ENCODE data around the gene DUT.

DUT gene

GRCh38 chr15:48340111-48340510, 8.9 kb downstream of the DUT start:
- H3K36me3 ChIP-seq (ENCODE audit: insufficient read depth, insufficient read length, low read length): peaks cover 66% of the 10 kb centered on the region
- peaks cover 2% of the 10 kb centered on the region for H3K4me1 ChIP-seq (ENCODE audit: insufficient read depth, insufficient read length)
- no peak overlapping the region for H3K4me3 ChIP-seq (ENCODE audit: insufficient read length, low read depth)
- DNase-seq (ENCODE audit: low read depth, low spot score): no peak
- H3K27me3 ChIP-seq (ENCODE audit: insufficient read depth, insufficient read length): no peaks in the 10 kb centered on the region
- no peak overlapping the region for H3K9ac ChIP-seq (ENCODE audit: insufficient read length, low read depth)
- TF ChIP-seq SUZ12 (IDR thresholded peaks at IDR 0.05; ENCODE audit: extremely low read depth, insufficient read depth, insufficient read length) (no peak), YY1 (IDR thresholded peaks at IDR 0.05; ENCODE audit: insufficient read depth, insufficient read length) (no peak), ZNF274 (IDR thresholded peaks at IDR 0.05; ENCODE audit: low read depth, low read length) (no peak)
- no peaks in the 10 kb centered on the region for H3K9me3 ChIP-seq (ENCODE audit: insufficient read depth, low read length)

- H3K36me3 ChIP-seq (ENCODE audit: insufficient read depth, insufficient read length, low read length): peaks cover 38% of the 10 kb centered on the region
- no peaks in the 10 kb centered on the region for H3K9me3 ChIP-seq (ENCODE audit: insufficient read depth, low read length)
- H3K4me1 ChIP-seq (ENCODE audit: insufficient read depth, insufficient read length): no peaks in the 10 kb centered on the region
- H3K4me3 ChIP-seq (ENCODE audit: insufficient read length, low read depth): no peak overlapping the region
- no peak overlapping the region for H3K9ac ChIP-seq (ENCODE audit: insufficient read length, low read depth)
- H3K27me3 ChIP-seq (ENCODE audit: insufficient read depth, insufficient read length): no peaks in the 10 kb centered on the region
- no peak for TF ChIP-seq ZNF274 (IDR thresholded peaks at IDR 0.05; ENCODE audit: low read depth, low read length)
- TF ChIP-seq YY1 (IDR thresholded peaks at IDR 0.05; ENCODE audit: insufficient read depth, insufficient read length): no peak
- TF ChIP-seq SUZ12 (IDR thresholded peaks at IDR 0.05; ENCODE audit: extremely low read depth, insufficient read depth, insufficient read length): no peak
- no peak for DNase-seq (ENCODE audit: low read depth, low spot score)
Observed at GRCh38 chr15:48343865-48344264, 12.6 kb downstream of the DUT start.

- H3K9ac ChIP-seq (ENCODE audit: insufficient read length, low read depth): no peak overlapping the region
- TF ChIP-seq YY1 (IDR thresholded peaks at IDR 0.05; ENCODE audit: insufficient read depth, insufficient read length) (no peak), ZNF274 (IDR thresholded peaks at IDR 0.05; ENCODE audit: low read depth, low read length) (no peak), SUZ12 (IDR thresholded peaks at IDR 0.05; ENCODE audit: extremely low read depth, insufficient read depth, insufficient read length) (no peak)
- DNase-seq (ENCODE audit: low read depth, low spot score): no peak
- H3K4me1 ChIP-seq (ENCODE audit: insufficient read depth, insufficient read length): no peaks in the 10 kb centered on the region
- no peaks in the 10 kb centered on the region for H3K27me3 ChIP-seq (ENCODE audit: insufficient read depth, insufficient read length)
- H3K4me3 ChIP-seq (ENCODE audit: insufficient read length, low read depth): no peak overlapping the region
- peaks cover 25% of the 10 kb centered on the region for H3K36me3 ChIP-seq (ENCODE audit: insufficient read depth, insufficient read length, low read length)
- no peaks in the 10 kb centered on the region for H3K9me3 ChIP-seq (ENCODE audit: insufficient read depth, low read length)
Observed at GRCh38 chr15:48345516-48345915, 14.3 kb downstream of the DUT start.

- Histone ChIP-seq H3K4me1 (ENCODE audit: insufficient read depth, insufficient read length) (no peaks in the 10 kb centered on the region), H3K9ac (ENCODE audit: insufficient read length, low read depth) (no peak overlapping the region), H3K4me3 (ENCODE audit: insufficient read length, low read depth) (no peak overlapping the region), H3K27me3 (ENCODE audit: insufficient read depth, insufficient read length) (no peaks in the 10 kb centered on the region), H3K36me3 (ENCODE audit: insufficient read depth, insufficient read length, low read length) (no peaks in the 10 kb centered on the region), H3K9me3 (ENCODE audit: insufficient read depth, low read length) (no peaks in the 10 kb centered on the region)
- DNase-seq (ENCODE audit: low read depth, low spot score): no peak
- TF ChIP-seq SUZ12 (IDR thresholded peaks at IDR 0.05; ENCODE audit: extremely low read depth, insufficient read depth, insufficient read length) (no peak), YY1 (IDR thresholded peaks at IDR 0.05; ENCODE audit: insufficient read depth, insufficient read length) (no peak), ZNF274 (IDR thresholded peaks at IDR 0.05; ENCODE audit: low read depth, low read length) (no peak)
Observed at GRCh38 chr15:48352474-48353072, 21.3 kb downstream of the DUT start.

DNA sequence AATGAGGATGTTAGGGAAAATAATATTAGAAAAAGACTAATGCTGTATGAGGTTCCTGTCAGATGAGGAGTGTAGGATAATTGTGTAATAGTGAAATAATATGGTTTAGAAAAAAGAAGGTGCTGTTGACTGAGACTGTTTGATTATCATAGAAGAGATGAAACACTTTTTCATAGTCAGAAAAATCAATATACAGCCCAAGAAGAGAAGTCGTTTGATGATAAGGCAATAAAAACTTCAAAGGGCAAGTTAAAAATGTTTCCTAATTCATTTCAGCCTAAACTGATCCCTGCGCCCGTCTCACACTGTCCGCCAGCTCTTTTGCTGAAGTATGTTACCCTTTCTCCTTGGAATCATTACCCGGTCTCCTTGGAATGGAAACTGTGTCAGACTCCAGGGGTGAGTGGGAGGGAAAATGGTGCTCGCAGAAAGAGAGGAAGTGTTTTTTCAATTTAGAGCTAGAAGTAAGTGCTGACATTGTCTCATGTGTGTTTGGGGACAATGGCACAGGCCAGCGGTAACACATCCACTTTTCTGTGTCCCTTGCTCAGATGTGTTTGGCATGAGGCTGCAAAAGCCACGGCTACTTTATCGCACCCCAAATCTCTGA, 23.6 kb downstream of the DUT start:
- no peaks in the 10 kb centered on the region for H3K9me3 ChIP-seq (ENCODE audit: insufficient read depth, low read length)
- no peaks in the 10 kb centered on the region for H3K4me1 ChIP-seq (ENCODE audit: insufficient read depth, insufficient read length)
- DNase-seq (ENCODE audit: low read depth, low spot score): no peak
- no peaks in the 10 kb centered on the region for H3K36me3 ChIP-seq (ENCODE audit: insufficient read depth, insufficient read length, low read length)
- no peaks in the 10 kb centered on the region for H3K27me3 ChIP-seq (ENCODE audit: insufficient read depth, insufficient read length)
- no peak overlapping the region for H3K9ac ChIP-seq (ENCODE audit: insufficient read length, low read depth)
- no peak for TF ChIP-seq SUZ12 (IDR thresholded peaks at IDR 0.05; ENCODE audit: extremely low read depth, insufficient read depth, insufficient read length)
- no peak for TF ChIP-seq YY1 (IDR thresholded peaks at IDR 0.05; ENCODE audit: insufficient read depth, insufficient read length)
- no peak for TF ChIP-seq ZNF274 (IDR thresholded peaks at IDR 0.05; ENCODE audit: low read depth, low read length)
- H3K4me3 ChIP-seq (ENCODE audit: insufficient read length, low read depth): no peak overlapping the region

- Histone ChIP-seq H3K36me3 (ENCODE audit: insufficient read depth, insufficient read length, low read length) (no peaks in the 10 kb centered on the region), H3K9ac (ENCODE audit: insufficient read length, low read depth) (no peak overlapping the region), H3K4me3 (ENCODE audit: insufficient read length, low read depth) (no peak overlapping the region), H3K27me3 (ENCODE audit: insufficient read depth, insufficient read length) (no peaks in the 10 kb centered on the region), H3K9me3 (ENCODE audit: insufficient read depth, low read length) (no peaks in the 10 kb centered on the region), H3K4me1 (ENCODE audit: insufficient read depth, insufficient read length) (no peaks in the 10 kb centered on the region)
- DNase-seq (ENCODE audit: low read depth, low spot score): no peak
- TF ChIP-seq ZNF274 (IDR thresholded peaks at IDR 0.05; ENCODE audit: low read depth, low read length): no peak
- TF ChIP-seq SUZ12 (IDR thresholded peaks at IDR 0.05; ENCODE audit: extremely low read depth, insufficient read depth, insufficient read length): no peak
- TF ChIP-seq YY1 (IDR thresholded peaks at IDR 0.05; ENCODE audit: insufficient read depth, insufficient read length): no peak
Observed at GRCh38 chr15:48355377-48355776, 24.1 kb downstream of the DUT start.

GRCh38 chr15:48358229-48359152, 27.3 kb downstream of the DUT start:
- DNase-seq (ENCODE audit: low read depth, low spot score): no peak
- Histone ChIP-seq H3K9ac (ENCODE audit: insufficient read length, low read depth) (no peak overlapping the region), H3K4me3 (ENCODE audit: insufficient read length, low read depth) (no peak overlapping the region)

More at GRCh38 chr15:48358229-48359152, 27.3 kb downstream of the DUT start:
- Histone ChIP-seq H3K4me1 (ENCODE audit: insufficient read depth, insufficient read length) (no peaks in the 10 kb centered on the region), H3K9me3 (ENCODE audit: insufficient read depth, low read length) (no peaks in the 10 kb centered on the region), H3K36me3 (ENCODE audit: insufficient read depth, insufficient read length, low read length) (no peaks in the 10 kb centered on the region), H3K27me3 (ENCODE audit: insufficient read depth, insufficient read length) (no peaks in the 10 kb centered on the region)
- TF ChIP-seq ZNF274 (IDR thresholded peaks at IDR 0.05; ENCODE audit: low read depth, low read length) (no peak), SUZ12 (IDR thresholded peaks at IDR 0.05; ENCODE audit: extremely low read depth, insufficient read depth, insufficient read length) (no peak), YY1 (IDR thresholded peaks at IDR 0.05; ENCODE audit: insufficient read depth, insufficient read length) (no peak)

All from NT2/D1 (cell line).